H1 (cell line): ENCODE results near the gene RAPGEF5. TPM values are rescaled to one million over a fixed set of nuclear protein-coding genes. Genes with fewer than 3 reads are reported as not detected.

ENCODE experiments used
- CTCF ChIA-PET: fragments of 300-600 bp; sonication (Branson Sonifier 250); formaldehyde crosslinking; loops from one replicate; lab custom pipeline; 2021; ENCODE audit not compliant: partially characterized antibody; lab: Charles Lee
- POLR2A ChIA-PET: fragments of 300-600 bp; sonication (Branson Sonifier 250); formaldehyde crosslinking; loops from one replicate; lab custom pipeline; 2021; ENCODE audit warnings: inconsistent platforms; ENCODE audit not compliant: partially characterized antibody; lab: Charles Lee
- DNase-seq, 2 experiments: peaks; one replicate each; pipeline versions ENCODE4 v3.0.0 to v3.0.0-alpha.2; 2010 to 2022; ENCODE audit warnings: low spot score in 2 of 2, low read depth in 1 of 2, mixed read lengths in 1 of 2
- FAIRE-seq: peaks from 2 replicates; lab custom pipeline; 2011; peaks lifted over from hg19 to GRCh38; lab: Jason Lieb, UNC
- H2AFZ ChIP-seq: 2 replicates; pipeline ENCODE4 v1.8.1; 2012; ENCODE audit warnings: low read length, inconsistent platforms
- H2AK5ac ChIP-seq: 2 replicates; pipeline ENCODE4 v1.6.1; 2013; ENCODE audit warnings: low read depth, low read length
- H2BK120ac ChIP-seq: replicated peaks from 2 replicates; pipeline ENCODE3; 2013; ENCODE audit warnings: low read depth, low read length, inconsistent platforms
- H2BK12ac ChIP-seq: 2 replicates; pipeline ENCODE4 v1.6.1; 2013; ENCODE audit warnings: low read depth, low read length
- H2BK15ac ChIP-seq: 2 replicates; pipeline ENCODE4 v1.6.1; 2013; ENCODE audit warnings: low read length
- H2BK20ac ChIP-seq: 2 replicates; pipeline ENCODE4 v1.6.1; 2013; ENCODE audit warnings: low read length
- H2BK5ac ChIP-seq: 2 replicates; pipeline ENCODE4 v1.6.1; 2013; ENCODE audit warnings: low read depth, low read length
- H3K14ac ChIP-seq: 2 replicates; pipeline ENCODE4 v1.6.1; 2013; ENCODE audit warnings: inconsistent platforms; ENCODE audit not compliant: insufficient read length
- H3K18ac ChIP-seq: 2 replicates; pipeline ENCODE4 v1.6.1; 2013; ENCODE audit warnings: low read length; ENCODE audit errors: extremely low read depth
- H3K23ac ChIP-seq: 2 replicates; pipeline ENCODE4 v1.6.1; 2013; ENCODE audit warnings: inconsistent platforms; ENCODE audit not compliant: insufficient read length
- H3K23me2 ChIP-seq: 2 replicates; pipeline ENCODE4 v1.6.1; 2013; ENCODE audit warnings: low read depth, low read length
- H3K27ac ChIP-seq: 2 replicates; pipeline ENCODE4 v1.6.1; 2011; ENCODE audit warnings: low read depth, low read length, inconsistent platforms
- H3K27me3 ChIP-seq, 4 experiments: replicated peaks in 1 of 4; 1 replicate in 1 of 4; 2 replicates in 3 of 4; pipeline versions ENCODE4 v1.6.1 to v1.8.1; 2011 to 2013; ENCODE audit warnings: low read length in 3 of 4, mild to moderate bottlenecking in 3 of 4, inconsistent platforms in 2 of 4, mixed read lengths in 2 of 4, moderate library complexity in 1 of 4; ENCODE audit not compliant: control insufficient read depth in 3 of 4, insufficient read depth in 3 of 4; ENCODE audit errors: extremely low read depth in 1 of 4
- H3K36me3 ChIP-seq, 4 experiments: 2 replicates each; pipeline versions ENCODE4 v1.6.1 to v1.8.1; 2011 to 2013; ENCODE audit warnings: mild to moderate bottlenecking in 4 of 4, low read length in 3 of 4, moderate library complexity in 2 of 4, control low read depth in 1 of 4, inconsistent platforms in 1 of 4; ENCODE audit not compliant: insufficient read depth in 4 of 4, control insufficient read depth in 2 of 4
- H3K4ac ChIP-seq: replicated peaks from 2 replicates; pipeline ENCODE3; 2013; ENCODE audit warnings: low read length, low read depth, mixed read lengths, inconsistent platforms; ENCODE audit not compliant: insufficient read length
- H3K4me1 ChIP-seq, 4 experiments: replicated peaks in 1 of 4; 1 replicate in 1 of 4; 2 replicates in 3 of 4; pipeline versions ENCODE4 v1.6.1 to v1.8.1; 2011 to 2013; ENCODE audit warnings: low read length in 3 of 4, inconsistent platforms in 2 of 4, mixed read lengths in 1 of 4; ENCODE audit not compliant: insufficient read depth in 4 of 4, control insufficient read depth in 3 of 4
- H3K4me2 ChIP-seq, 2 experiments: 2 replicates each; pipeline versions ENCODE4 v1.6.1 to v1.8.1; 2011 to 2013; ENCODE audit warnings: low read depth in 2 of 2, low read length in 2 of 2, control low read depth in 1 of 2, inconsistent platforms in 1 of 2, mild to moderate bottlenecking in 1 of 2; ENCODE audit not compliant: insufficient read depth in 1 of 2
- H3K4me3 ChIP-seq, 4 experiments: fragments of 200-600, 300-600 bp in 1 of 4; sonication (generic), shearing (Covaris generic), sonication (Bioruptor Twin) in 1 of 4; 2 replicates each; pipeline versions ENCODE4 v1.5.1 to v1.8.1; 2011 to 2016; ENCODE audit warnings: low read length in 4 of 4, low read depth in 3 of 4, control low read depth in 2 of 4, inconsistent platforms in 2 of 4, mild to moderate bottlenecking in 2 of 4, mixed read lengths in 1 of 4, moderate library complexity in 1 of 4; ENCODE audit not compliant: insufficient read depth in 2 of 4; ENCODE audit errors: extremely low read depth in 1 of 4
- H3K56ac ChIP-seq: replicated peaks from 2 replicates; pipeline ENCODE3; 2013; ENCODE audit warnings: low read depth, mild to moderate bottlenecking, mixed read lengths, low read length, inconsistent platforms; ENCODE audit not compliant: insufficient read length
- H3K79me1 ChIP-seq: 2 replicates; pipeline ENCODE4 v1.6.1; 2013; ENCODE audit warnings: low read depth, low read length, control low read depth
- H3K79me2 ChIP-seq, 2 experiments: 2 replicates each; pipeline versions ENCODE4 v1.6.1 to v1.8.1; 2012 to 2013; ENCODE audit warnings: low read length in 2 of 2, mild to moderate bottlenecking in 2 of 2, inconsistent platforms in 1 of 2; ENCODE audit not compliant: insufficient read depth in 2 of 2, control insufficient read depth in 1 of 2
- H3K9ac ChIP-seq, 4 experiments: replicated peaks in 1 of 4; 1 replicate in 1 of 4; 2 replicates in 3 of 4; pipeline versions ENCODE4 v1.6.1 to v1.8.1; 2011 to 2013; ENCODE audit warnings: low read depth in 3 of 4, low read length in 3 of 4, control low read depth in 2 of 4, mild to moderate bottlenecking in 2 of 4, moderate library complexity in 2 of 4, inconsistent platforms in 1 of 4; ENCODE audit errors: extremely low read depth in 1 of 4
- H3K9me3 ChIP-seq, 2 experiments: 2 replicates each; pipeline versions ENCODE4 v1.6.1 to v1.8.1; 2012 to 2013; ENCODE audit warnings: mild to moderate bottlenecking in 2 of 2, moderate library complexity in 2 of 2, control low read depth in 1 of 2, inconsistent platforms in 1 of 2, low read depth in 1 of 2, low read length in 1 of 2, mixed read lengths in 1 of 2; ENCODE audit not compliant: insufficient read depth in 2 of 2
- H4K20me1 ChIP-seq, 2 experiments: replicated peaks in 1 of 2; 2 replicates each; pipeline versions ENCODE3 to v1.8.1; 2011 to 2013; ENCODE audit warnings: inconsistent platforms in 2 of 2, low read length in 2 of 2, mild to moderate bottlenecking in 1 of 2; ENCODE audit not compliant: insufficient read depth in 2 of 2, control insufficient read depth in 1 of 2
- H4K5ac ChIP-seq: 2 replicates; pipeline ENCODE4 v1.6.1; 2013; ENCODE audit warnings: low read length, low read depth, mixed read lengths, inconsistent platforms; ENCODE audit not compliant: insufficient read length
- H4K8ac ChIP-seq: 2 replicates; pipeline ENCODE4 v1.8.0; 2013; ENCODE audit warnings: mild to moderate bottlenecking, moderate library complexity, low read length, inconsistent platforms; ENCODE audit not compliant: insufficient read depth; ENCODE audit errors: extremely low read depth
- H4K91ac ChIP-seq: replicated peaks from 2 replicates; pipeline ENCODE3; 2013; ENCODE audit warnings: low read length, mixed read lengths, inconsistent platforms; ENCODE audit not compliant: insufficient read length
- SIN3A ChIP-seq, 2 experiments: IDR thresholded peaks in 1 of 2; conservative IDR thresholded peaks in 1 of 2; 2 replicates each; pipeline ENCODE4 v1.6.1; 2011 to 2012; ENCODE audit warnings: low read length in 2 of 2, improper control_type of control experiment in 1 of 2, low read depth in 1 of 2, mild to moderate bottlenecking in 1 of 2
- TAF1 ChIP-seq: IDR thresholded peaks from 2 replicates; pipeline ENCODE4 v1.6.1; 2011; ENCODE audit warnings: mild to moderate bottlenecking, low read depth, low read length
- WGBS, 2 experiments: shearing (Covaris generic) in 1 of 2; methylation state at CpG; one replicate each; pipeline versions ENCODE4 v1.1.6 to v1.1.7; 2013 to 2015; ENCODE audit warnings: low lambda C conversion rate in 2 of 2, mixed read lengths in 2 of 2, inconsistent platforms in 1 of 2, low coverage in 1 of 2, missing lambda C conversion rate in 1 of 2; ENCODE audit not compliant: insufficient replicate concordance in 2 of 2, insufficient coverage in 1 of 2, insufficient read length in 1 of 2; ENCODE audit errors: extremely low coverage in 1 of 2, missing lambda C conversion rate in 1 of 2; 5-methylcytosine and 5-hydroxymethylcytosine counted together
- polyA plus RNA-seq, 7 experiments: library from polyadenylated mRNA; depleted of rRNA in 3 of 7; stranded (reverse) in 5 of 7; unstranded in 2 of 7; fragments of >200 nt in 5 of 7; fragments of 200-250 nt in 2 of 7; gene quantifications; 1 replicate in 5 of 7; 2 replicates in 1 of 7; 4 replicates in 1 of 7; pipeline versions ENCODE4 v1.2.1 to v1.2.3, GENCODE V29; 2011 to 2013; ENCODE audit warnings: missing spikeins in 2 of 7, mixed read lengths in 2 of 7
- total RNA-seq: library from RNA; stranded (reverse); fragmentation: NEBNext Ultra II Directional; extraction: Animal tissue kit (Norgen Biotek cat#: 25700); gene quantifications from 2 replicates; pipeline ENCODE4 v1.2.1, GENCODE V29; 2021

RAPGEF5 gene
- total and polyA plus RNA-seq, 2 of the 8 experiments (the other 6 are each of a cell fraction or from before 2014, with no cell fraction given): 4.4 to 22.9 TPM

DNA sequence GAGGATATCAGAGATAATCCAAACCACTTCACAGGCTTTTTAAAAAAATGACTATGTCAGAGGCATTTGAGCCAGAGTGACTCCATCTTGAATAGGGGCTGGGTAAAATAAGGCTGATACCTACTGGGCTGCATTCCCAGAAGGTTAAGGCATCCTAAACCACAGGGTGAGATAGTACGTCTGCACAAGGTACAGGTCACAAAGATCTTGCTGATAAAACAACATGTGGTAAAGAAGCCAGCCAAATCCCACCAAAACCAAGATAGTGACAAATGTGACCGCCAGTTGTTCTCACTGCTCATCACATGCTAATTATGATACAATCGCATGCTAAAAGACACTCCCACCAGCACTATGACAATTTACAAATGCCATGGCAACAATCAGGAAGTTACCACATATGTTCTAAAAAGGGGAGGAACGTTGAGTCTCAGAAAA lies 177.5 kb downstream of the RAPGEF5 start:
- Histone ChIP-seq H3K27ac (no peak overlapping the region), H3K27me3 (no peaks in the 10 kb centered on the region), H4K91ac (no peak overlapping the region), H3K9ac (no peak overlapping the region), H3K4me2 (no peak overlapping the region), H3K79me1 (no peaks in the 10 kb centered on the region; the same call in 1 of the 2 replicates), H4K20me1 (no peaks in the 10 kb centered on the region), H3K23me2 (no peaks in the 10 kb centered on the region), H2BK12ac (no peak overlapping the region), H3K4me1 (peaks cover 0 to 5% (median 1%) of the 10 kb centered on the region in 4 experiments; a peak in 3 of 7 replicates), H2BK120ac (no peak overlapping the region), H4K5ac (no peak overlapping the region), H3K36me3 (peaks cover 0 to 16% (median 0%) of the 10 kb centered on the region in 4 experiments; a peak in 2 of 8 replicates), H3K14ac (no peak overlapping the region), H4K8ac (no peak overlapping the region), H3K4ac (no peak overlapping the region), H3K79me2 (no peaks in the 10 kb centered on the region), H2BK5ac (no peak overlapping the region), H3K18ac (no peak overlapping the region), H2BK15ac (no peak overlapping the region), H3K56ac (no peak overlapping the region), H3K23ac (no peak overlapping the region), H3K4me3 (no peak overlapping the region), H2BK20ac (no peak overlapping the region), H3K9me3 (0 out of 4 replicates have a peak, but pooled peaks cover 0 to 5% of the 10 kb centered on the region in 2 experiments), H2AFZ (no peak overlapping the region), H2AK5ac (no peak overlapping the region)
- FAIRE-seq (no peak), DNase-seq (no peak)
- 87% methylated on average over 4 of the region's 4 CpGs; no CpG with 5 or more reads in 1 of the 2 experiments for WGBS, 2 experiments
- CTCF ChIA-PET: interaction anchor here (1.1 to 1.5 kb wide), 4 partner anchors 10 to 70 kb away, joined by 3 to 5 read pairs (median 3); no protein-coding TSS in a partner anchor
- POLR2A ChIA-PET: no interaction called here
- TF ChIP-seq SIN3A (conservative IDR thresholded peaks at IDR 0.05 in 1 of 2, IDR thresholded peaks at IDR 0.05 in 1 of 2; ENCODE audit: low read depth in 1 of 2, low read length in 2 of 2): no peak
- TF ChIP-seq TAF1: no peak
